Loucy (cell line): ENCODE data around the gene EEPD1.

Experiments
- CTCF ChIP-seq: fragments of 200-600 bp; sonication (generic); conservative IDR thresholded peaks from 2 replicates; pipeline ENCODE4 v1.5.1; 2014; ENCODE audit warnings: mild to moderate bottlenecking, antibody characterized with exemption, low read length
- EZH2phosphoT487 ChIP-seq: fragments of 200-600 bp; IDR thresholded peaks from 2 replicates; pipeline ENCODE4 v1.6.1; 2018; ENCODE audit warnings: antibody characterized with exemption, mild to moderate bottlenecking, moderate library complexity, borderline replicate concordance

- no peak for TF ChIP-seq CTCF
- no peak for TF ChIP-seq EZH2phosphoT487
These were observed 91.4 kb downstream of the EEPD1 start for GRCh38 chr7:36244429-36244828.
